ENCODE results near the gene MRPL1. TPM values are rescaled to one million over a fixed set of nuclear protein-coding genes. Genes with fewer than 3 reads are reported as not detected.

MRPL1 gene
- total RNA-seq, 1 donor from 2014 or later: 48.5 TPM

DNA sequence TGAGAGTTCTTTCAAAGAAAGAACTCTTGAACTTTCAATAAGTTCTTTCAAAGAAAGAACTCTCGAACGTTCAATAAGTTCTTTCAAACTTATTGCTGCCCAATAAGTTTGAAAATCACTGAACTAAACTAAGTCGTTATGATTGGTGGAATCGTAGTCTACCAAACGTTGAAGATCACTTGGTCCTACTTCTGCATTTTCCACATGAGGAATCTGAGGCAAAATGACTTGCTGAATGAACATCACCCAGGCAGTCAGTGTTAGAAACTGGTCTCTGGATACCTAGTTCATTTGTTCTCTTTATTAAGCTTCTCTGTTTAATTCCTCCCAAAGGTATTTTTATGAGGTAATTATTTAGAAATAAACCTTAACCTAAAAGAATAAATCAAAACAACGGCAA is 36.4 kb upstream of the MRPL1 start:
- Histone ChIP-seq H3K27me3 (peaks cover 7% of the 10 kb centered on the region), H3K36me3 (no peaks in the 10 kb centered on the region), H3K9ac (no peak overlapping the region), H3K27ac (no peak overlapping the region), H3K4me1 (no peaks in the 10 kb centered on the region), H3K4me2 (no peak overlapping the region), H3F3A (ENCODE audit: low read depth) (no peaks in the 10 kb centered on the region), H2AFZ (replicated peaks) (no peak overlapping the region), H3K9me3 (ENCODE audit: low read depth) (no peaks in the 10 kb centered on the region), H4K20me1 (ENCODE audit: low read depth) (no peaks in the 10 kb centered on the region), H3K4me3 (no peak overlapping the region), H3K79me2 (ENCODE audit: low read depth) (no peaks in the 10 kb centered on the region)
- Mint-ChIP-seq H3K27me3 (ENCODE audit: insufficient read depth, low read depth) (peaks cover 3% of the 10 kb centered on the region), H3K4me1 (peaks cover 2% of the 10 kb centered on the region), H3K27ac (no peak overlapping the region), H3K9me3 (no peaks in the 10 kb centered on the region), H3K36me3 (no peaks in the 10 kb centered on the region), H3K4me3 (no peak overlapping the region)
- no peak for DNase-seq (ENCODE audit: low spot score)
- TF ChIP-seq, protein P1, sequence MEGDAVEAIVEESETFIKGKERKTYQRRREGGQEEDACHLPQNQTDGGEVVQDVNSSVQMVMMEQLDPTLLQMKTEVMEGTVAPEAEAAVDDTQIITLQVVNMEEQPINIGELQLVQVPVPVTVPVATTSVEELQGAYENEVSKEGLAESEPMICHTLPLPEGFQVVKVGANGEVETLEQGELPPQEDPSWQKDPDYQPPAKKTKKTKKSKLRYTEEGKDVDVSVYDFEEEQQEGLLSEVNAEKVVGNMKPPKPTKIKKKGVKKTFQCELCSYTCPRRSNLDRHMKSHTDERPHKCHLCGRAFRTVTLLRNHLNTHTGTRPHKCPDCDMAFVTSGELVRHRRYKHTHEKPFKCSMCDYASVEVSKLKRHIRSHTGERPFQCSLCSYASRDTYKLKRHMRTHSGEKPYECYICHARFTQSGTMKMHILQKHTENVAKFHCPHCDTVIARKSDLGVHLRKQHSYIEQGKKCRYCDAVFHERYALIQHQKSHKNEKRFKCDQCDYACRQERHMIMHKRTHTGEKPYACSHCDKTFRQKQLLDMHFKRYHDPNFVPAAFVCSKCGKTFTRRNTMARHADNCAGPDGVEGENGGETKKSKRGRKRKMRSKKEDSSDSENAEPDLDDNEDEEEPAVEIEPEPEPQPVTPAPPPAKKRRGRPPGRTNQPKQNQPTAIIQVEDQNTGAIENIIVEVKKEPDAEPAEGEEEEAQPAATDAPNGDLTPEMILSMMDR (IDR thresholded peaks at IDR 0.05): no peak
- TF ChIP-seq EZH2phosphoT487 (IDR thresholded peaks at IDR 0.05): no peak
- no peak for TF ChIP-seq EZH2 (IDR thresholded peaks at IDR 0.05)

DNA sequence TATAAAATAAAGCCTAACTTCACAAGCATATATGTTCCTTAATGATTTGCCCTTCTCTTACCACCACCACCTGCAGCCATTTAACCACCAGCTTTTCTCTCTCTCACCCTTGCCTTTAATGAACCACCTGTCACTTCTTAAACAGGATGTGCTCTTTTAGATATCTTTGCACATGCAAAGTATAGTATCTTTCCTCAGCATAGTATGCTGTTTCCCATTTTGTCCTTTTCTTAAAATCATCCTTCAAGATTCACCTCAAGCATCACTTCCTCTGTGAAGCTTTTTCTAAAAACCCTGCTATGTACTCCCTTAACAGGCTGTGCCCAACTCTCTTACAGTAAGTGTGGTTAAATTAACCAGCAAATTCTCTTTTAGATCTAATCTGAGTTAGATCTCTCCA is 35.3 kb upstream of the MRPL1 start:
- Histone ChIP-seq H3K27me3 (peaks cover 3% of the 10 kb centered on the region), H3K4me2 (no peak overlapping the region), H3K4me3 (no peak overlapping the region), H3K36me3 (no peaks in the 10 kb centered on the region), H3K9ac (no peak overlapping the region), H3F3A (ENCODE audit: low read depth) (no peaks in the 10 kb centered on the region), H3K79me2 (ENCODE audit: low read depth) (no peaks in the 10 kb centered on the region), H3K27ac (no peak overlapping the region), H4K20me1 (ENCODE audit: low read depth) (no peaks in the 10 kb centered on the region), H3K9me3 (ENCODE audit: low read depth) (no peaks in the 10 kb centered on the region), H2AFZ (replicated peaks) (no peak overlapping the region), H3K4me1 (no peaks in the 10 kb centered on the region)
- Mint-ChIP-seq H3K9me3 (no peaks in the 10 kb centered on the region), H3K27ac (no peak overlapping the region), H3K4me1 (no peaks in the 10 kb centered on the region), H3K4me3 (no peak overlapping the region), H3K36me3 (no peaks in the 10 kb centered on the region), H3K27me3 (ENCODE audit: insufficient read depth, low read depth) (no peaks in the 10 kb centered on the region)
- DNase-seq (ENCODE audit: low spot score): no peak
- TF ChIP-seq EZH2 (IDR thresholded peaks at IDR 0.05) (no peak), EZH2phosphoT487 (IDR thresholded peaks at IDR 0.05) (no peak)
- TF ChIP-seq, protein P1 (IDR thresholded peaks at IDR 0.05): no peak

DNA sequence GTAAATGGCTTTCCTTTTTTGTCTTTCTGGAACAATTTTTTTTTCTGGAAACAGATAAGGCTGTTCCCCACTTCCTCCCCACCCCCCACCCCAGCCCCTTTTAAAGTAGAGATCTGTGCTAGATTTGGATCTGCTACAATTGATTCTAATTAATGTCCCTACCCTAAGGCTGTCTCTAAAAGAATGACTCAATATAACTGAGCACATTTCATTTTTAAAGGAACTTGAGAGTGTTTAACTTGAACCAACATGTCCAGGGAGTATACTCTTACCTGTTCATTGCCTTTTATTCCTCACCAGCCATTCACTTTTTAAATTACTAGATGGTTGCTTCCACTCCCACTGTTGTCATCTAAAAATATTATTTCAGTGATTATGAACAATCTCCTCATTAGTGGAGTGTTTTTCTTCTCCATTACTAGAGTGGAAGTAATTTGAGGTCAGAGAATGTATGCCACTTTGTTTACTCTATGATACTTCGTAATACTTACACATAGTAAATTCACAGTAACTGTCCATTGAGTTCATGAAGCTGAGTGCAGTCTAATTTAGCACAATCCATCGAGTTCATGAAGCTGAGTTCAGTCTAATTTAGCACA is 29.4 kb upstream of the MRPL1 start:
- H3F3A ChIP-seq (ENCODE audit: low read depth): no peaks in the 10 kb centered on the region
- H3K27me3 ChIP-seq: no peaks in the 10 kb centered on the region
- Mint-ChIP-seq H3K36me3 (no peaks in the 10 kb centered on the region), H3K27me3 (ENCODE audit: insufficient read depth, low read depth) (peaks cover 3% of the 10 kb centered on the region), H3K4me3 (no peak overlapping the region), H3K4me1 (no peaks in the 10 kb centered on the region), H3K9me3 (no peaks in the 10 kb centered on the region), H3K27ac (no peak overlapping the region)
- no peaks in the 10 kb centered on the region for H4K20me1 ChIP-seq (ENCODE audit: low read depth)
- no peak overlapping the region for H2AFZ ChIP-seq (replicated peaks)
- H3K79me2 ChIP-seq (ENCODE audit: low read depth): no peaks in the 10 kb centered on the region
- TF ChIP-seq, protein P1 (IDR thresholded peaks at IDR 0.05): no peak
- TF ChIP-seq EZH2 (IDR thresholded peaks at IDR 0.05) (no peak), EZH2phosphoT487 (IDR thresholded peaks at IDR 0.05) (no peak)
- no peak overlapping the region for H3K9ac ChIP-seq
- H3K4me2 ChIP-seq: no peak overlapping the region
- DNase-seq (ENCODE audit: low spot score): no peak
- H3K4me1 ChIP-seq: no peaks in the 10 kb centered on the region
- H3K27ac ChIP-seq: no peak overlapping the region
- H3K4me3 ChIP-seq: no peak overlapping the region
- H3K36me3 ChIP-seq: no peaks in the 10 kb centered on the region
- no peaks in the 10 kb centered on the region for H3K9me3 ChIP-seq (ENCODE audit: low read depth)

Measured in neural progenitor cell (in vitro differentiated cells).